Lung (tissue), 12 donors: ENCODE data around the gene FRMD8. TPM values are rescaled to one million over a fixed set of nuclear protein-coding genes. Genes with fewer than 3 reads are reported as not detected.

Source experiments
- ATAC-seq: fragments of 200-7000 bp; cut with Tn5 transposase; one replicate; pipeline ENCODE4 v1.9.1; 2020; ENCODE audit warnings: moderate number of reproducible peaks; ENCODE audit not compliant: insufficient read depth, low FRiP score
- DNase-seq, 3 donors: peaks; one replicate each; pipeline ENCODE4 v3.0.0-alpha.2; 2013 to 2017
- H3K27ac ChIP-seq, 2 donors: one replicate each; pipeline ENCODE4 v1.5.1; 2013; ENCODE audit warnings: mild to moderate bottlenecking in 2 of 2, moderate library complexity in 2 of 2, control low read depth in 1 of 2, inconsistent platforms in 1 of 2, low read depth in 1 of 2, low read length in 1 of 2
- H3K27me3 ChIP-seq, 3 donors: one replicate each; pipeline ENCODE4 v1.5.1; 2013; ENCODE audit warnings: low read length in 2 of 3; ENCODE audit not compliant: control insufficient read depth in 3 of 3, insufficient read depth in 3 of 3
- H3K36me3 ChIP-seq, 4 donors: one replicate each; pipeline ENCODE4 v1.5.1; 2013; ENCODE audit warnings: low read length in 4 of 4, mild to moderate bottlenecking in 1 of 4, moderate library complexity in 1 of 4; ENCODE audit not compliant: control insufficient read depth in 4 of 4, insufficient read depth in 4 of 4
- H3K4me1 ChIP-seq, 5 donors: one replicate each; pipeline ENCODE4 v1.5.1; 2013; ENCODE audit warnings: low read length in 5 of 5, mild to moderate bottlenecking in 2 of 5, moderate library complexity in 1 of 5; ENCODE audit not compliant: control insufficient read depth in 5 of 5, insufficient read depth in 5 of 5
- H3K4me3 ChIP-seq: one replicate; pipeline ENCODE4 v1.5.1; 2013; ENCODE audit warnings: mild to moderate bottlenecking, control low read depth, moderate library complexity
- H3K9ac ChIP-seq, 2 donors: one replicate each; pipeline ENCODE4 v1.5.1; 2013; ENCODE audit warnings: low read length in 2 of 2, control low read depth in 1 of 2; ENCODE audit not compliant: insufficient read depth in 1 of 2
- H3K9me3 ChIP-seq, 4 donors: one replicate each; pipeline ENCODE4 v1.5.1; 2013; ENCODE audit warnings: low read length in 3 of 4, mild to moderate bottlenecking in 1 of 4, moderate library complexity in 1 of 4; ENCODE audit not compliant: control insufficient read depth in 4 of 4, insufficient read depth in 3 of 4
- CTCF ChIP-seq: IDR thresholded peaks from 2 replicates; pipeline ENCODE4 v1.5.1; 2012; ENCODE audit warnings: mild to moderate bottlenecking; ENCODE audit errors: control extremely low read depth, extremely low read depth
- WGBS, 2 donors: extraction: QIAGEN DNeasy Blood & Tissue Kit; methylation state at CpG; one replicate each; pipeline ENCODE4 v1.1.7; 2013; 5-methylcytosine and 5-hydroxymethylcytosine counted together
- polyA plus RNA-seq, 2 donors: library from polyadenylated mRNA; stranded (reverse); fragments of 200-250 nt; gene quantifications; one replicate each; pipeline ENCODE4 v1.2.1, GENCODE V29; 2013
- total RNA-seq, 2 donors: library from RNA; depleted of rRNA in 1 of 2; stranded (reverse); fragments of >200 nt in 1 of 2; gene quantifications; one replicate each; pipeline ENCODE4 v1.2.1, GENCODE V29; 2014 to 2021
- donor health status: control.
- donor health status: control.
- donor health status: Bipolar disorder and iron deficiency.
- donor health status: healthy.
- donor health status: DM: yes; HTN: yes; CAD: no.

Gene FRMD8
- total and polyA plus RNA-seq, 4 donors = 15.8 to 39.9 (median 22.1) TPM

- DNase-seq = no peak
- H3K9me3 ChIP-seq = no peaks in the 10 kb centered on the region
- peaks cover 0 to 21% (median 15%) of the 10 kb centered on the region in 5 donors for H3K4me1 ChIP-seq
- H3K27me3 ChIP-seq = no peaks in the 10 kb centered on the region
- no peak for TF ChIP-seq CTCF
- 90 to 92% methylated on average over 16 of the region's 16 CpGs for WGBS, 2 donors
- no peak overlapping the region for H3K9ac ChIP-seq
- peak overlapping the region in 1 of 2 donors; percentile 59 for H3K27ac ChIP-seq
- H3K36me3 ChIP-seq = no peaks in the 10 kb centered on the region
- H3K4me3 ChIP-seq = no peak overlapping the region
- no peak for ATAC-seq
Observed at GRCh38 chr11:65380460-65381119, 5.8 kb upstream of the FRMD8 start.

- WGBS, 2 donors = 1% methylated on average over 6 of the region's 6 CpGs
- ATAC-seq (peak; percentile 4), DNase-seq (peak in 2 of 3 donors; percentile 64 to 78)
- Histone ChIP-seq H3K4me1 (peaks cover 0 to 22% (median 19%) of the 10 kb centered on the region in 5 donors), H3K9ac (peak overlapping the region; percentile 51 to 74), H3K4me3 (peak overlapping the region; percentile 0), H3K36me3 (no peaks in the 10 kb centered on the region), H3K27me3 (no peaks in the 10 kb centered on the region), H3K27ac (peak overlapping the region; percentile 96 to 97), H3K9me3 (no peaks in the 10 kb centered on the region)
- TF ChIP-seq CTCF = no peak
Observed at GRCh38 chr11:65381716-65382032, 4.8 kb upstream of the FRMD8 start.

GRCh38 chr11:65382033-65382803, 4.2 kb upstream of the FRMD8 start, which contains the start of gene SLC25A45:
Gene SLC25A45, minus strand, starts transcription at chr11:65382646. Its CDS starts 695 bp downstream, at chr11:65381951.
- peaks cover 0 to 28% (median 18%) of the 10 kb centered on the region in 5 donors for H3K4me1 ChIP-seq
- ATAC-seq = peak; percentile 86
- peak within 1 kb of the TSS; percentile 0 for H3K4me3 ChIP-seq
- peak within 1 kb of the TSS; percentile 51 to 74 for H3K9ac ChIP-seq
- no peaks in the 10 kb centered on the region for H3K9me3 ChIP-seq
- WGBS, 2 donors = 0 to 1% methylated on average over 26 to 27 of the region's 27 CpGs
- TF ChIP-seq CTCF = peak; percentile 92
- peak; percentile 89 to 92 (median 90) for DNase-seq
- peak within 1 kb of the TSS; percentile 96 to 97 for H3K27ac ChIP-seq
- no peaks in the 10 kb centered on the region for H3K36me3 ChIP-seq
- no peaks in the 10 kb centered on the region for H3K27me3 ChIP-seq
